ENCODE data around the gene CLDN7.

DNA sequence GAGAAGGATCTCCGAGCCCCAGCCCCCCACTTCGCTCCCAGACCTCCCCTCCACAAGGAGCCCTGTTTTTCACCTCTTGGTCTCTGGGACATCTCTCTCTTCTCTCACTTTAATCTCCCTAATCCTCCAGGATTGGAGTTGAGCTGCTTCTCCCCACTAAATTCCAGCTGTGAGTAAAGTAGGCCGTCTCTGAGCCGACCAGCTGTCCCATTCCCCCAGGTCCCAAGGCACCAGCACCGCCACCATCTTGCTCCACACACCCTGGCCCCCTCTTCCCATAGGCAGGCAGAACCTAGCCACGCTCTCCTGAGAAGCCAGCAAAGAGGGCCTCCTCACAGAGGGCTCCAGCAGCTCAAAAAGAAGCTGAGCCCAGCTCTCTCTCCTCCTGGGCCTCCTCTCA is 43.5 kb downstream of the CLDN7 start:
- TF ChIP-seq, protein P1, sequence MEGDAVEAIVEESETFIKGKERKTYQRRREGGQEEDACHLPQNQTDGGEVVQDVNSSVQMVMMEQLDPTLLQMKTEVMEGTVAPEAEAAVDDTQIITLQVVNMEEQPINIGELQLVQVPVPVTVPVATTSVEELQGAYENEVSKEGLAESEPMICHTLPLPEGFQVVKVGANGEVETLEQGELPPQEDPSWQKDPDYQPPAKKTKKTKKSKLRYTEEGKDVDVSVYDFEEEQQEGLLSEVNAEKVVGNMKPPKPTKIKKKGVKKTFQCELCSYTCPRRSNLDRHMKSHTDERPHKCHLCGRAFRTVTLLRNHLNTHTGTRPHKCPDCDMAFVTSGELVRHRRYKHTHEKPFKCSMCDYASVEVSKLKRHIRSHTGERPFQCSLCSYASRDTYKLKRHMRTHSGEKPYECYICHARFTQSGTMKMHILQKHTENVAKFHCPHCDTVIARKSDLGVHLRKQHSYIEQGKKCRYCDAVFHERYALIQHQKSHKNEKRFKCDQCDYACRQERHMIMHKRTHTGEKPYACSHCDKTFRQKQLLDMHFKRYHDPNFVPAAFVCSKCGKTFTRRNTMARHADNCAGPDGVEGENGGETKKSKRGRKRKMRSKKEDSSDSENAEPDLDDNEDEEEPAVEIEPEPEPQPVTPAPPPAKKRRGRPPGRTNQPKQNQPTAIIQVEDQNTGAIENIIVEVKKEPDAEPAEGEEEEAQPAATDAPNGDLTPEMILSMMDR (conservative IDR thresholded peaks at IDR 0.05; ENCODE audit: low read length), result no peak
- TF ChIP-seq EZH2phosphoT487 (IDR thresholded peaks at IDR 0.05; ENCODE audit: borderline replicate concordance, low read depth, low read length), result no peak
